HG02642 (cell line): ENCODE data around the gene DPYSL4.

Source experiments
- ATAC-seq: cut with Tn5 transposase; IDR thresholded peaks from one replicate; pipeline ENCODE4 v1.9.1; 2021; ENCODE audit warnings: mild to moderate bottlenecking; ENCODE audit not compliant: unreplicated experiment, poor library complexity

The DPYSL4 gene

GRCh38 chr10:132175907-132176581 is 10.7 kb upstream of the DPYSL4 start:
- no peak for ATAC-seq

- ATAC-seq, result no peak
Measured at GRCh38 chr10:132176623-132177500, 9.9 kb upstream of the DPYSL4 start.

- no peak for ATAC-seq
Measured at GRCh38 chr10:132178046-132178445, 8.7 kb upstream of the DPYSL4 start.

- no peak for ATAC-seq
Measured at GRCh38 chr10:132178672-132179545, 7.8 kb upstream of the DPYSL4 start.

- no peak for ATAC-seq
Measured at GRCh38 chr10:132179551-132180392, 7.0 kb upstream of the DPYSL4 start.

- ATAC-seq, result no peak
Measured at GRCh38 chr10:132180736-132181135, 6.0 kb upstream of the DPYSL4 start.

GRCh38 chr10:132181691-132182425 is 4.9 kb upstream of the DPYSL4 start:
- ATAC-seq, result no peak

- no peak for ATAC-seq
Measured at GRCh38 chr10:132182591-132182990, 4.2 kb upstream of the DPYSL4 start.

GRCh38 chr10:132183046-132183445 is 3.7 kb upstream of the DPYSL4 start:
- ATAC-seq, result no peak

- ATAC-seq, result no peak
Measured at GRCh38 chr10:132184816-132185593, 1.7 kb upstream of the DPYSL4 start.

- no peak for ATAC-seq
Measured at GRCh38 chr10:132185601-132186487, 904 bp upstream of the DPYSL4 start.

- ATAC-seq, result peak; percentile 23
Measured at GRCh38 chr10:132187430-132188138, 836 bp downstream of the DPYSL4 start.

- ATAC-seq, result no peak
Measured at GRCh38 chr10:132188331-132188730, 1.6 kb downstream of the DPYSL4 start.

GRCh38 chr10:132189016-132189415 is 2.3 kb downstream of the DPYSL4 start:
- ATAC-seq, result no peak

GRCh38 chr10:132189810-132190422 is 3.2 kb downstream of the DPYSL4 start:
- ATAC-seq, result no peak
